H9 (cell line): Measurements from ENCODE around the gene SFMBT2. TPM values are rescaled to one million over a fixed set of nuclear protein-coding genes. Genes with fewer than 3 reads are reported as not detected.

Source experiments
- DNase-seq: peaks from one replicate; pipeline ENCODE4 v3.0.0-alpha.2; 2017
- H2AFZ ChIP-seq: one replicate; pipeline ENCODE4 v1.6.1; 2013; ENCODE audit warnings: mild to moderate bottlenecking, low read length, control low read depth, moderate library complexity
- H2AK5ac ChIP-seq: 2 replicates; pipeline ENCODE4 v1.6.1; 2013; ENCODE audit warnings: low read length, control low read depth, mixed read lengths; ENCODE audit not compliant: insufficient read length
- H2BK120ac ChIP-seq: one replicate; pipeline ENCODE4 v1.6.1; 2013; ENCODE audit warnings: low read depth, mild to moderate bottlenecking, low read length, control low read depth, inconsistent platforms; ENCODE audit not compliant: poor library complexity, severe bottlenecking
- H2BK12ac ChIP-seq: 2 replicates; pipeline ENCODE4 v1.6.1; 2013; ENCODE audit warnings: low read length, control low read depth, mixed read lengths, low read depth; ENCODE audit not compliant: insufficient read length
- H2BK15ac ChIP-seq: 2 replicates; pipeline ENCODE4 v1.6.1; 2013; ENCODE audit warnings: low read depth, low read length, control low read depth
- H2BK20ac ChIP-seq: one replicate; pipeline ENCODE4 v1.6.1; 2013; ENCODE audit warnings: low read depth, mild to moderate bottlenecking, low read length, control low read depth, inconsistent platforms; ENCODE audit not compliant: poor library complexity, severe bottlenecking
- H2BK5ac ChIP-seq: 2 replicates; pipeline ENCODE4 v1.6.1; 2013; ENCODE audit warnings: low read length, control low read depth, mixed read lengths; ENCODE audit not compliant: insufficient read length
- H3K14ac ChIP-seq: 2 replicates; pipeline ENCODE4 v1.6.1; 2013; ENCODE audit warnings: low read length, control low read depth; ENCODE audit not compliant: insufficient read depth
- H3K18ac ChIP-seq: 2 replicates; pipeline ENCODE4 v1.6.1; 2013; ENCODE audit warnings: low read depth, mild to moderate bottlenecking, mixed read lengths, low read length, control low read depth; ENCODE audit not compliant: insufficient read length
- H3K23ac ChIP-seq: 2 replicates; pipeline ENCODE4 v1.6.1; 2013; ENCODE audit warnings: low read length, control low read depth, mixed read lengths, low read depth; ENCODE audit not compliant: insufficient read length
- H3K23me2 ChIP-seq: 2 replicates; pipeline ENCODE4 v1.6.1; 2013; ENCODE audit warnings: low read depth, mild to moderate bottlenecking, mixed read lengths, low read length, control low read depth; ENCODE audit not compliant: insufficient read length, poor library complexity, severe bottlenecking
- H3K27ac ChIP-seq: 2 replicates; pipeline ENCODE4 v1.5.1; 2013; ENCODE audit warnings: low read length, control low read depth, mixed read lengths, low read depth; ENCODE audit not compliant: insufficient read length
- H3K27me3 ChIP-seq: 2 replicates; pipeline ENCODE4 v1.6.1; 2013; ENCODE audit warnings: low read length, control low read depth, inconsistent platforms; ENCODE audit not compliant: insufficient read depth
- H3K4ac ChIP-seq: 2 replicates; pipeline ENCODE4 v1.6.1; 2013; ENCODE audit warnings: low read depth, mild to moderate bottlenecking, control low read depth, inconsistent platforms, low read length, moderate library complexity
- H3K4me1 ChIP-seq: 2 replicates; pipeline ENCODE4 v1.6.1; 2013; ENCODE audit warnings: low read length, control low read depth, inconsistent platforms; ENCODE audit not compliant: insufficient read depth
- H3K4me2 ChIP-seq: 2 replicates; pipeline ENCODE4 v1.6.1; 2013; ENCODE audit warnings: low read length, control low read depth, mixed read lengths; ENCODE audit not compliant: insufficient read length, insufficient read depth
- H3K56ac ChIP-seq: 2 replicates; pipeline ENCODE4 v1.6.1; 2013; ENCODE audit warnings: low read depth, mild to moderate bottlenecking, mixed read lengths, low read length, control low read depth; ENCODE audit not compliant: insufficient read length
- H3K79me1 ChIP-seq: 2 replicates; pipeline ENCODE4 v1.6.1; 2013; ENCODE audit warnings: low read depth, mild to moderate bottlenecking, moderate library complexity, low read length, control low read depth, inconsistent platforms; ENCODE audit not compliant: insufficient read depth, poor library complexity, severe bottlenecking
- H3K79me2 ChIP-seq: 2 replicates; pipeline ENCODE4 v1.6.1; 2013; ENCODE audit warnings: low read length, control low read depth, inconsistent platforms; ENCODE audit not compliant: insufficient read depth
- H3K9ac ChIP-seq: 2 replicates; pipeline ENCODE4 v1.6.1; 2013; ENCODE audit warnings: low read length, control low read depth, mixed read lengths; ENCODE audit not compliant: insufficient read length; ENCODE audit errors: extremely low read depth
- H3K9me3 ChIP-seq: one replicate; pipeline ENCODE4 v1.6.1; 2013; ENCODE audit warnings: low read depth, low read length, inconsistent platforms; ENCODE audit not compliant: control insufficient read depth
- H3T11ph ChIP-seq: one replicate; pipeline ENCODE4 v1.6.1; 2013; ENCODE audit warnings: mild to moderate bottlenecking, low read length, control low read depth, inconsistent platforms
- H4K20me1 ChIP-seq: one replicate; pipeline ENCODE4 v1.6.1; 2013; ENCODE audit not compliant: control insufficient read depth, insufficient read length, insufficient read depth
- H4K5ac ChIP-seq: 2 replicates; pipeline ENCODE4 v1.6.1; 2013; ENCODE audit warnings: low read depth, mild to moderate bottlenecking, mixed read lengths, low read length, control low read depth; ENCODE audit not compliant: insufficient read length
- H4K8ac ChIP-seq: replicated peaks from 2 replicates; pipeline ENCODE4 v1.6.1; 2013; ENCODE audit warnings: low read length, control low read depth, mixed read lengths, low read depth; ENCODE audit not compliant: insufficient read length
- H4K91ac ChIP-seq: 2 replicates; pipeline ENCODE4 v1.6.1; 2013; ENCODE audit warnings: low read depth, mild to moderate bottlenecking, moderate library complexity, mixed read lengths, low read length, control low read depth; ENCODE audit not compliant: insufficient read length
- H3K27ac Mint-ChIP-seq, 3 experiments: 2 replicates in 2 of 3; 3 replicates in 1 of 3; pipeline ENCODE4 v1.8.0; 2020 to 2021; ENCODE audit warnings: mixed read lengths in 3 of 3, mild to moderate bottlenecking in 1 of 3, moderate library complexity in 1 of 3
- H3K27me3 Mint-ChIP-seq: 2 replicates; pipeline ENCODE4 v1.8.0; 2021; ENCODE audit warnings: low read depth, mild to moderate bottlenecking, moderate library complexity, mixed read lengths
- H3K36me3 Mint-ChIP-seq, 3 experiments: 2 replicates in 2 of 3; 3 replicates in 1 of 3; pipeline ENCODE4 v1.8.0; 2020 to 2021; ENCODE audit warnings: low read depth in 3 of 3, mixed read lengths in 3 of 3; ENCODE audit not compliant: insufficient read depth in 1 of 3
- H3K4me1 Mint-ChIP-seq, 2 experiments: 2 replicates each; pipeline ENCODE4 v1.8.0; 2020; ENCODE audit warnings: mixed read lengths in 2 of 2
- H3K4me3 Mint-ChIP-seq, 2 experiments: 2 replicates in 1 of 2; 3 replicates in 1 of 2; pipeline ENCODE4 v1.8.0; 2020 to 2021; ENCODE audit warnings: mild to moderate bottlenecking in 2 of 2, mixed read lengths in 2 of 2, moderate library complexity in 1 of 2
- H3K9me3 Mint-ChIP-seq, 2 experiments: 2 replicates in 1 of 2; 3 replicates in 1 of 2; pipeline ENCODE4 v1.8.0; 2020; ENCODE audit warnings: mild to moderate bottlenecking in 2 of 2, mixed read lengths in 2 of 2, moderate library complexity in 1 of 2
- WGBS: extraction: QIAGEN DNeasy Blood & Tissue Kit; methylation state at CpG from one replicate; pipeline ENCODE4 v1.1.7; 2013; ENCODE audit warnings: missing lambda C conversion rate, low lambda C conversion rate, mixed read lengths; ENCODE audit not compliant: insufficient read length; ENCODE audit errors: extremely low coverage; 5-methylcytosine and 5-hydroxymethylcytosine counted together
- total RNA-seq: library from RNA; stranded (reverse); gene quantifications from 2 replicates; pipeline ENCODE4 v1.2.1, GENCODE V29; 2021
- TF ChIP-seq, protein P1 (sequence below): fragments of 200-600 bp; sonication (generic); conservative IDR thresholded peaks from 3 replicates; pipeline ENCODE4 v1.8.0; 2021; ENCODE audit warnings: antibody characterized with exemption, mild to moderate bottlenecking

The SFMBT2 gene
- total RNA-seq, 1 experiment from 2014 or later, result 5.3 TPM

DNA sequence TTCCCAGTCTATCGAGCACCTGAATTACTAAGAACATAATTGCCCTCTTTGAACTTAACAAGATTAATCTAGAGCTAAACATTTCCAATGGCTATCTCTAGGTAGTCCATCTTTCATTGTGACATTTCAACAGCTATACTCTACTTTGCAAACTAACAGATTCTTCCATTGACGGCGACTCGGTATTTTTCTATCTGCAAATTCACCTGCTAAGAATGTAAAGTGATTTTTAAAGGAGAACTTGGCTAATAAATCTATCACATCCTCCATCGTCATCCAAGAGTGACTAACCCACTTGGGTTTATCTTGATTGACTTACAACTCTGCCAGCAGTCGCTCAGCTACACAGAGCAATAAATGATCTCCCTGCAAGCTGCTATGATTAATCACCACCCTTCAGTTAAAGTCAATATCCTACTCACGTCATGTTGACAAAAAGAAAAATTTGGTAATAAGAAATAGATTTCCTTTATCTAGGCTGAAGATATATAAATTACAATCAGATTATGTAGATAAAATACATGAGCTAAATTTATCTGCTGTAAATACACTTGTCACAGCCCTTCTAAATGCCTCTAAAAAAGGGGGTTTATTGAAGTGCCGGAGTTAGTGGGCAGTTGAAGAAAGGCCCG, 99.5 kb downstream of the SFMBT2 start:
- WGBS, result no CpG with 5 or more reads among the region's 9 CpGs
- no peak overlapping the region for H4K91ac ChIP-seq

More for the DNA sequence above, 99.5 kb downstream of the SFMBT2 start:
- no peak overlapping the region for H2BK20ac ChIP-seq
- no peak overlapping the region for H3T11ph ChIP-seq
- no peaks in the 10 kb centered on the region for H3K27me3 ChIP-seq
- H2BK15ac ChIP-seq, result no peak overlapping the region
- no peaks in the 10 kb centered on the region for H3K79me1 ChIP-seq
- no peak overlapping the region for H3K23ac ChIP-seq
- H3K23me2 ChIP-seq, result no peaks in the 10 kb centered on the region
- H3K4me2 ChIP-seq, result no peak overlapping the region
- peaks cover 0 to 5% (median 4%) of the 10 kb centered on the region in 3 experiments; a peak in 2 of 7 replicates for H3K36me3 Mint-ChIP-seq
- H3K9me3 ChIP-seq, result no peaks in the 10 kb centered on the region
- H3K9me3 Mint-ChIP-seq, result peaks cover 0 to 2% of the 10 kb centered on the region in 2 experiments; a peak in 1 of 5 replicates
- no peak for DNase-seq
- H3K79me2 ChIP-seq, result 0 out of 2 replicates have a peak, but pooled peaks cover 2% of the 10 kb centered on the region
- H3K27me3 Mint-ChIP-seq, result no peaks in the 10 kb centered on the region
- TF ChIP-seq, protein P1, sequence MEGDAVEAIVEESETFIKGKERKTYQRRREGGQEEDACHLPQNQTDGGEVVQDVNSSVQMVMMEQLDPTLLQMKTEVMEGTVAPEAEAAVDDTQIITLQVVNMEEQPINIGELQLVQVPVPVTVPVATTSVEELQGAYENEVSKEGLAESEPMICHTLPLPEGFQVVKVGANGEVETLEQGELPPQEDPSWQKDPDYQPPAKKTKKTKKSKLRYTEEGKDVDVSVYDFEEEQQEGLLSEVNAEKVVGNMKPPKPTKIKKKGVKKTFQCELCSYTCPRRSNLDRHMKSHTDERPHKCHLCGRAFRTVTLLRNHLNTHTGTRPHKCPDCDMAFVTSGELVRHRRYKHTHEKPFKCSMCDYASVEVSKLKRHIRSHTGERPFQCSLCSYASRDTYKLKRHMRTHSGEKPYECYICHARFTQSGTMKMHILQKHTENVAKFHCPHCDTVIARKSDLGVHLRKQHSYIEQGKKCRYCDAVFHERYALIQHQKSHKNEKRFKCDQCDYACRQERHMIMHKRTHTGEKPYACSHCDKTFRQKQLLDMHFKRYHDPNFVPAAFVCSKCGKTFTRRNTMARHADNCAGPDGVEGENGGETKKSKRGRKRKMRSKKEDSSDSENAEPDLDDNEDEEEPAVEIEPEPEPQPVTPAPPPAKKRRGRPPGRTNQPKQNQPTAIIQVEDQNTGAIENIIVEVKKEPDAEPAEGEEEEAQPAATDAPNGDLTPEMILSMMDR, result no peak
- no peak overlapping the region for H4K5ac ChIP-seq
- no peak overlapping the region for H3K56ac ChIP-seq
- no peak overlapping the region for H2AK5ac ChIP-seq
- no peak overlapping the region for H2AFZ ChIP-seq
- H3K4me1 Mint-ChIP-seq, result peaks cover 0 to 5% of the 10 kb centered on the region in 2 experiments; a peak in 1 of 4 replicates
- no peak overlapping the region for H3K4me3 Mint-ChIP-seq
- H3K27ac Mint-ChIP-seq, result no peak overlapping the region
- H3K4ac ChIP-seq, result no peak overlapping the region
- H2BK5ac ChIP-seq, result no peak overlapping the region
- no peak overlapping the region for H3K27ac ChIP-seq
- H3K9ac ChIP-seq, result no peak overlapping the region
- H2BK12ac ChIP-seq, result no peak overlapping the region
- H3K14ac ChIP-seq, result no peak overlapping the region
- no peaks in the 10 kb centered on the region for H3K4me1 ChIP-seq
- no peak overlapping the region for H4K8ac ChIP-seq
- no peak overlapping the region for H3K18ac ChIP-seq
- H2BK120ac ChIP-seq, result no peak overlapping the region
- H4K20me1 ChIP-seq, result no peaks in the 10 kb centered on the region
